Activated CD4-positive, alpha-beta memory T cell treated with anti-CD3 and anti-CD28 coated beads for 36 hours (primary cell): ENCODE measurements around the gene SMARCB1. TPM values are rescaled to one million over a fixed set of nuclear protein-coding genes. Genes with fewer than 3 reads are reported as not detected.

Source experiments
- CTCF ChIA-PET: fragments of 350-600 bp; sonication (Branson Sonifier 250); formaldehyde crosslinking; loops from one replicate; lab custom pipeline; 2021; ENCODE audit warnings: antibody characterized with exemption, inconsistent platforms; lab: Charles Lee
- POLR2A ChIA-PET: fragments of 350-600 bp; sonication (Branson Sonifier 250); formaldehyde crosslinking; loops from one replicate; lab custom pipeline; 2021; ENCODE audit warnings: antibody characterized with exemption; lab: Charles Lee
- DNase-seq: peaks from one replicate; pipeline ENCODE4 v3.0.0-alpha.2; 2020
- H3K27ac Mint-ChIP-seq: one replicate; pipeline ENCODE4 v1.8.0; 2021; ENCODE audit warnings: mixed read lengths
- H3K27me3 Mint-ChIP-seq: one replicate; pipeline ENCODE4 v1.8.0; 2021; ENCODE audit warnings: mixed read lengths
- H3K36me3 Mint-ChIP-seq: one replicate; pipeline ENCODE4 v1.8.0; 2021; ENCODE audit warnings: mixed read lengths
- H3K4me1 Mint-ChIP-seq: one replicate; pipeline ENCODE4 v1.8.0; 2021; ENCODE audit warnings: low read depth, mixed read lengths
- H3K4me3 Mint-ChIP-seq: one replicate; pipeline ENCODE4 v1.8.0; 2021; ENCODE audit warnings: mild to moderate bottlenecking, mixed read lengths
- H3K9me3 Mint-ChIP-seq: one replicate; pipeline ENCODE4 v1.8.0; 2021; ENCODE audit warnings: mixed read lengths
- intact Hi-C: fragments of 100-400 bp; cut with micrococcal nuclease; formaldehyde crosslinking; loops from one replicate; pipeline ENCODE4 v1.15.1; 2023
- total RNA-seq, 2 experiments: library from RNA; stranded (reverse); gene quantifications; one replicate each; pipeline ENCODE4 v1.2.3, GENCODE V29; 2021

The SMARCB1 gene
- total RNA-seq, 2 experiments from 2014 or later = 71.3 to 72.5 TPM

DNA sequence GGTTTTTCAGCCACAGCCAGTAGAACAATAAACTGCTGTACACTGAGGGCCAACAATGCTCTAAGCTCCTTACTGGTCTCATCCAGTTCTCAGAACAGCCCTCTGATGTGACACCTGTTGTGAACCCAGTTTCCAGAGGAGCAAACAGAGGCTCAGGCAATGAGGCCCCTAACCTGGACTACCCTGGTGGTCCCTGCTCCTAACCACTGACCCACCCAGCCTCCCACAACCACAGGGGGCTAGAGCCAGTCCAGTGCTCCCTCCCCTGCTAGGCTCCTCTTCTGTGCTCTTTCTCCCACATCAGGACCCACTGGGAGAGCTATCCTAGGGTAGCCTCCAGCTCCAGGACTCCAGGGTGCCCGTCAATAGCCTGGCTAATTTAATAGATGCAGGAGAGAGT lies 4.1 kb upstream of the SMARCB1 start:
- ChIA-PET CTCF (no interaction called here), POLR2A (no interaction called here)
- Mint-ChIP-seq H3K4me3 (no peak overlapping the region), H3K36me3 (no peaks in the 10 kb centered on the region), H3K27ac (no peak overlapping the region), H3K4me1 (peaks cover 10% of the 10 kb centered on the region), H3K27me3 (no peaks in the 10 kb centered on the region), H3K9me3 (no peaks in the 10 kb centered on the region)
- intact Hi-C loops = no loop called here
- no peak for DNase-seq

DNA sequence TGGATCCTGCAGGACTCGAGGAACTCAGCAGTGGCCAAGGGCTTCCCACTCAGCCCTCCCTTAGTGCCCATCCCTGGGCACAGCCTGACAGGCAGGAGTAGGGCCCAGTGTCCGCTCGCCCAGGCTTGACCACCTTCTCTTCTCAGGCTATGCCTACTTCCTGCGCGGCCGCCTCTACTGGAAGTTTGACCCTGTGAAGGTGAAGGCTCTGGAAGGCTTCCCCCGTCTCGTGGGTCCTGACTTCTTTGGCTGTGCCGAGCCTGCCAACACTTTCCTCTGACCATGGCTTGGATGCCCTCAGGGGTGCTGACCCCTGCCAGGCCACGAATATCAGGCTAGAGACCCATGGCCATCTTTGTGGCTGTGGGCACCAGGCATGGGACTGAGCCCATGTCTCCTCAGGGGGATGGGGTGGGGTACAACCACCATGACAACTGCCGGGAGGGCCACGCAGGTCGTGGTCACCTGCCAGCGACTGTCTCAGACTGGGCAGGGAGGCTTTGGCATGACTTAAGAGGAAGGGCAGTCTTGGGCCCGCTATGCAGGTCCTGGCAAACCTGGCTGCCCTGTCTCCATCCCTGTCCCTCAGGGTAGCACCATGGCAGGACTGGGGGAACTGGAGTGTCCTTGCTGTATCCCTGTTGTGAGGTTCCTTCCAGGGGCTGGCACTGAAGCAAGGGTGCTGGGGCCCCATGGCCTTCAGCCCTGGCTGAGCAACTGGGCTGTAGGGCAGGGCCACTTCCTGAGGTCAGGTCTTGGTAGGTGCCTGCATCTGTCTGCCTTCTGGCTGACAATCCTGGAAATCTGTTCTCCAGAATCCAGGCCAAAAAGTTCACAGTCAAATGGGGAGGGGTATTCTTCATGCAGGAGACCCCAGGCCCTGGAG lies 3.3 kb upstream of the SMARCB1 start:
- Mint-ChIP-seq H3K4me1 (peaks cover 16% of the 10 kb centered on the region), H3K27me3 (no peaks in the 10 kb centered on the region), H3K4me3 (no peak overlapping the region), H3K36me3 (no peaks in the 10 kb centered on the region), H3K9me3 (no peaks in the 10 kb centered on the region), H3K27ac (no peak overlapping the region)
- ChIA-PET POLR2A (no interaction called here), CTCF (no interaction called here)
- no peak for DNase-seq
- intact Hi-C loops = no loop called here

DNA sequence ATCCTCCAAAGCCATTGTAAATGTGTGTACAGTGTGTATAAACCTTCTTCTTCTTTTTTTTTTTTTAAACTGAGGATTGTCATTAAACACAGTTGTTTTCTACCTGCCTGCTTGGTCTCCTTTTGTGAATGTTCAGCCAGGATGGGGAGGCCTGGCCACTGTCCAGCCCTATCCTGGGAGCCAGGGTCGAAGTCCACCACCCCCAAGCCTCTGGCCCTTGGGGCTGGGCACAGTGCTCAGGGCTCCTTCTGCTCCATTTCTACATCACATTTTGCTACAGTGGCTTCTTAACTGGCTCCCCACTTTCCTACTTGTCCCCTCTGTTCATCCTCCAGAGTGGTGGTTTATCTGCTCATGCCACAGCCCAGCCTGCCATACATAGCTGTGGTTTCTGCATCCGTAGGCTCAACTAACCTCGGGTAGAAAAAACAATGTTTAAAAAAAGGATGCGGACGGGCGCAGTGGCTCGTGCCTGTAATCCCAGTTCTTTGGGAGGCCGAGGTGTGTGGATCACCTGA lies 2.5 kb upstream of the SMARCB1 start:
- Mint-ChIP-seq H3K36me3 (no peaks in the 10 kb centered on the region), H3K27me3 (no peaks in the 10 kb centered on the region), H3K4me3 (no peak overlapping the region), H3K27ac (no peak overlapping the region), H3K9me3 (no peaks in the 10 kb centered on the region), H3K4me1 (peaks cover 18% of the 10 kb centered on the region)
- DNase-seq = no peak
- CTCF ChIA-PET = no interaction called here
- POLR2A ChIA-PET = no interaction called here
- intact Hi-C loops = no loop called here

DNA sequence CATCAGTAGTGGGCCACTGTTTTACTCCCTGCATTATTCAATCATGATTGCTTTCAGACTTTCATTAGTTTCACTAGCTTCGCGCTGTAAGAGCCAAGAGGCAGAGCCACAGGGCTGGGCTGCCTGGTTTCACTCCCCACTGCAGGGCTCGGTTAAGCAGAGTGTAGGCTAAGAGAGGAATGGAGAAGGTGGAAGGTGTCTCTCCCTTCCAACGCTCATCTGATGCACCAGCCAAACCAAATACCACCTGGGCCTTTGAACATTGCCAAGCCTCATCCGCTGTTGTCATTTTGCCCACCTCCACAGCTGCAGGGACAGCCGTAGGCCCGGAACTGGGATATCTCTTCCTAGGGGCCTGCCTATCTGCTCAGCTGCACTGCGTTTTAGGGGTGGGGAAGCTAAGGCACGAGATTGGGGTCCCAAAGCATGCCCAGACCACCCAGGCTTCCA lies 480 bp upstream of the SMARCB1 start:
- CTCF ChIA-PET = interaction anchor here (0.5 to 1.3 kb wide), 3 partner anchors 15 to 63 kb away, joined by 3 to 5 read pairs (median 3); no protein-coding TSS in a partner anchor
- Mint-ChIP-seq H3K27me3 (no peaks in the 10 kb centered on the region), H3K9me3 (no peaks in the 10 kb centered on the region), H3K27ac (peak overlapping the region; percentile 94), H3K4me1 (peaks cover 25% of the 10 kb centered on the region), H3K4me3 (peak overlapping the region; percentile 86), H3K36me3 (no peaks in the 10 kb centered on the region)
- POLR2A ChIA-PET = interaction anchor here (0.7 to 2.4 kb wide), 7 partner anchors 11 to 127 kb away, joined by 3 to 8 read pairs (median 4); partner anchors contain the start of genes MMP11 and ZNF70
- DNase-seq = no peak
- intact Hi-C loops = loop anchor here (2.0 to 5.0 kb wide), 3 partner anchors 13 to 109 kb away; partner anchors contain the start of genes MIF, MMP11 and SLC2A11

DNA sequence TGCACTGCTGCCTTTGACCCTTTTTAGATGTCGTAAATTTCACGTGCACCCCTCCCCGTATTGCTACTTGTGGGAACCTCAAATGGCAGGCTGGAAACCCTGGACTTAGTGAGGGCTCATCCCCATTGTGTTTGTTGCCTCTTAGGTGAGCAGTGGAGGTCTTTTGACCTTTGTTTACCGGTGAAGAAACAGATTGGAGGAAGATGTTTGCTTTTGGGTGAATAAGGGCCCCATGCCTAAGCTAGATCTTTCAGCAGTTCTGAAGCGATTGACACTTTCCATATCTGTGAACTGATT lies 782 bp downstream of the SMARCB1 start:
- H3K4me3 Mint-ChIP-seq = peak overlapping the region; percentile 86
- H3K9me3 Mint-ChIP-seq = no peaks in the 10 kb centered on the region
- no peaks in the 10 kb centered on the region for H3K27me3 Mint-ChIP-seq
- intact Hi-C loops = loop anchor here (1.0 to 5.0 kb wide), 6 partner anchors 15 to 224 kb away; partner anchors contain the start of genes CABIN1, DERL3, MIF and MMP11
- H3K27ac Mint-ChIP-seq = peak overlapping the region; percentile 79
- CTCF ChIA-PET = interaction anchor here (0.8 to 2.4 kb wide), 3 partner anchors 13 to 106 kb away, joined by 3 to 9 read pairs (median 3); no protein-coding TSS in a partner anchor
- no peaks in the 10 kb centered on the region for H3K36me3 Mint-ChIP-seq
- H3K4me1 Mint-ChIP-seq = peaks cover 25% of the 10 kb centered on the region
- no peak for DNase-seq
- POLR2A ChIA-PET = interaction anchor here (0.6 to 2.4 kb wide), 5 partner anchors 10 to 126 kb away, joined by 3 to 8 read pairs (median 3); partner anchors contain the start of genes MIF and MMP11

- Mint-ChIP-seq H3K27ac (peak overlapping the region; percentile 79), H3K4me1 (peaks cover 25% of the 10 kb centered on the region), H3K27me3 (no peaks in the 10 kb centered on the region), H3K9me3 (no peaks in the 10 kb centered on the region), H3K4me3 (peak overlapping the region; percentile 86), H3K36me3 (no peaks in the 10 kb centered on the region)
- CTCF ChIA-PET = interaction anchor here (0.8 to 2.4 kb wide), 2 partner anchors 62 to 106 kb away, joined by 3 to 9 read pairs; no protein-coding TSS in a partner anchor
- no peak for DNase-seq
- POLR2A ChIA-PET = interaction anchor here (0.6 to 2.4 kb wide), 4 partner anchors 9 to 126 kb away, joined by 3 to 8 read pairs (median 4); partner anchors contain the start of gene MMP11
- intact Hi-C loops = loop anchor here (1.0 to 5.0 kb wide), 6 partner anchors 15 to 223 kb away; partner anchors contain the start of genes CABIN1, DERL3, MIF and MMP11
Observed at GRCh38 chr22:23787910-23788309, 1.1 kb downstream of the SMARCB1 start.

DNA sequence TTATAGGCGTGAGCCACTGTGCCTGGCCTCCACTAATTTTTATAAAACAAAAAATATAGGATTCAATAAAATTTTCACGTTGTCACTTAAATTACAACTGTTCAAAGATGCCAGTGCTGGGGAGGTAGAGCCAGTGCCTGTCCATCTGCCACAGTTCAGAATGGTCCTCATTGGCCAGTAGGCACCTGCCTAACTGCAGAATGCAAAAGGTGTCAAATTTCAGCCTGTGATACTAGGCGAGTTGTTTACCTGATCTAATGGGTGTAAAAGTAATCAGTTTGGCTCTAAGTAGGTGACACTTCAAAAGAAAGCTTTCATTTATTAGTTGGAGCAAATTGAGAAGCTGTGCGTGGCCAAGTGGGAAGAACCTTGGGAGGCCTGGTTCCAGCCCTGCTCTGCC lies 2.4 kb downstream of the SMARCB1 start:
- intact Hi-C loops = loop anchor here (5.0 kb wide), 1 partner anchor 68 kb away; the partner anchor contains the start of gene SLC2A11
- DNase-seq = no peak
- CTCF ChIA-PET = interaction anchor here (2.4 kb wide), 1 partner anchor 61 kb away, joined by 9 read pairs; no protein-coding TSS in a partner anchor
- Mint-ChIP-seq H3K27ac (no peak overlapping the region), H3K9me3 (no peaks in the 10 kb centered on the region), H3K36me3 (peaks cover 2% of the 10 kb centered on the region), H3K4me3 (no peak overlapping the region), H3K27me3 (no peaks in the 10 kb centered on the region), H3K4me1 (peaks cover 25% of the 10 kb centered on the region)
- POLR2A ChIA-PET = interaction anchor here (0.5 kb wide), 2 partner anchors 30 to 222 kb away, joined by 4 read pairs; no protein-coding TSS in a partner anchor

- intact Hi-C loops = loop anchor here (5.0 kb wide), 1 partner anchor 68 kb away; the partner anchor contains the start of gene SLC2A11
- POLR2A ChIA-PET = interaction anchor here (0.5 kb wide), 2 partner anchors 30 to 221 kb away, joined by 4 read pairs; no protein-coding TSS in a partner anchor
Observed at GRCh38 chr22:23789638-23790037, 2.9 kb downstream of the SMARCB1 start.

DNA sequence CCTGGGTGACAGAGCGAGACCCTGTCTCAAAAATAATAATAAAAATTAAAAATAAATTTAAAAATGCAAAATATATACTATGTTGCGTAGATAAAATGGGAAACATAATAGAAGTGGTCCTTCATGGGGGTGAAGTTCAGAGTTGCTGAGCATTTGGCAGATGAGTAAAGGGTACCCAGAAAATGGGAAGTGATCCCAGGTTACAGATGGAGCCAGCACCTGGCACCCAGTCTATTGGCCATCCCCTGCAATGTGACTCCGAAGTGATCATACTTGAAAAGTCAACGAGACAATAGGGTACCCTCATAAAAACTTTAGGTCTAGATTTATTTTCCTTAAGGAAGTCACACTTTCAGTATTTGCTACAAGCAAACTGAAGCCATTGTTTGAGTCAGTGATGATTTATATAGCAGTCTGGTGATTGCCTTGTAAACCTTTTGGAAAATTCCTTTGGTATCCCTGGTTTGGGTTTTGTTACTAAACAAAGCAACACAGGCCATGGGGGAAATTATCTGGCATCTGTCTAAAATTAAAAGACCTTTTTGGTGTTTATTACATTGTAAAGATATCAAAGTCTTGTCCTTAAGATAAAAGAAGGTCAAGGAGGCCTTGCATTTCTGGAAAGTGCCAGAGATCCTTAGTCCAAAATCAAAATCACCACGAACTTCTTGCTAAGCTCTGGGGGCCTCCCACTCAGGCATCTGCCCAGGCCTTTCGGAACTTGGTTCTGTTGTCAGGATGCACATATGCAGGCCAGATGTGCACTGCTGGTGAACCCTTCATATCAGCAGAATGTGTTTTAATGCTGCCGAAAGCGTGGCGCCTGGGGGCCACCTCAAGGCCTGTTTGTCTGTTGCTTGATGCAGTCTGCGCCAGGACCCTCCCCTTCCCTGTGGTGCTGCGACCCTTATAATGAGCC lies 4.3 kb downstream of the SMARCB1 start:
- Mint-ChIP-seq H3K36me3 (peaks cover 3% of the 10 kb centered on the region), H3K4me3 (no peak overlapping the region), H3K4me1 (peaks cover 25% of the 10 kb centered on the region), H3K27me3 (no peaks in the 10 kb centered on the region), H3K9me3 (no peaks in the 10 kb centered on the region), H3K27ac (no peak overlapping the region)
- DNase-seq = no peak
- intact Hi-C loops = no loop called here
- ChIA-PET POLR2A (no interaction called here), CTCF (no interaction called here)

More at GRCh38 chr22:23789638-23790037, 2.9 kb downstream of the SMARCB1 start:
- Mint-ChIP-seq H3K36me3 (peaks cover 2% of the 10 kb centered on the region), H3K9me3 (no peaks in the 10 kb centered on the region), H3K27ac (no peak overlapping the region), H3K27me3 (no peaks in the 10 kb centered on the region), H3K4me1 (peaks cover 25% of the 10 kb centered on the region), H3K4me3 (no peak overlapping the region)
- DNase-seq = no peak
- CTCF ChIA-PET = interaction anchor here (1.0 to 2.4 kb wide), 2 partner anchors 60 kb away, joined by 3 to 9 read pairs; no protein-coding TSS in a partner anchor

DNA sequence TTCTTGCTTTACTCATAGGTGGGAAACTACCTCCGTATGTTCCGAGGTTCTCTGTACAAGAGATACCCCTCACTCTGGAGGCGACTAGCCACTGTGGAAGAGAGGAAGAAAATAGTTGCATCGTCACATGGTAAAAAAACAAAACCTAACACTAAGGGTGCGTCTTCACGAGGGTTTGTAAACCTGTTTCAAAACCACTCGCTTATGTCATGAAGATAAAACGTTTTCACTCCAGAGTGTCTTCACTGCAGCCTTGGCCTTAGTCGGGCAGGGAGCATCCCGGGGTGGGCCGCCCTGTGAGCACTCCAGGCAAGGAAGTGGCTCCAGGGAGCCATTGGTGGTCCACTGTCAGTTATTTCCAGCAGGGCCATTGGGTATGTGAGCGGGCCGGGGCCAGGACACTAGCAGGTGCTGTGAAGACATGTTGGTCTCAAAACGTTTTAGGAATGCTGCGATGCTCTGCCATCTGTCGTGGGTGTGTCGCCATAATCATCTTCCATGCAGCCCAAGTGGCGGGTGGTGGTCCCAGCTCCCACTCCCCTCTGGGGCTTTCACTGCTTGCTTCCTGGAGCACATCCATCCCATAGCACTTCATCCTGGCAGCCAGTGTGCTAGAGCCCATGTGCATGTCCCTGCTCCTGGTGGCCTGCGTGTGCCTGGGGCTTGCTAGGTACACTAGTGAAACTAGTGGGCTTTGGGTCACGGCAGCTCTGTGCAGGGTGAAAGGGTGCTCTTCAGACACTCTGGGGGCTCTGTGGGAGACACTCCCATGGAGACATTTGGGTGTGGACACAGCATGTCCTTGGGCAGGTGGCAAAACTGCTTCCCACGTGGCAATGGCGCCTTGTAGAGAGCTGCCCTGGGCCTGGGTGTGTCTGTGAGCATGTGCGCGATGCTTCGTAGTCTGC lies 5.2 kb downstream of the SMARCB1 start:
- DNase-seq = no peak
- Mint-ChIP-seq H3K27ac (no peak overlapping the region), H3K9me3 (no peaks in the 10 kb centered on the region), H3K27me3 (no peaks in the 10 kb centered on the region), H3K36me3 (peaks cover 10% of the 10 kb centered on the region), H3K4me3 (no peak overlapping the region), H3K4me1 (peaks cover 18% of the 10 kb centered on the region)
- POLR2A ChIA-PET = no interaction called here
- CTCF ChIA-PET = no interaction called here
- intact Hi-C loops = no loop called here
